Measurements from ENCODE around the gene FRMPD2. TPM values are rescaled to one million over a fixed set of nuclear protein-coding genes. Genes with fewer than 3 reads are reported as not detected.

Gene FRMPD2
- total and polyA plus RNA-seq, 2 experiments from 2014 or later, result not detected

GRCh38 chr10:48286356-48286755 is 11.9 kb upstream of the FRMPD2 start:
- Histone ChIP-seq H3K27ac (ENCODE audit: low read depth) (no peak overlapping the region), H3K36me3 (ENCODE audit: insufficient read depth) (no peaks in the 10 kb centered on the region; the same call in 1 of the 2 replicates), H3K4me1 (ENCODE audit: insufficient read depth) (0 out of 2 replicates have a peak, but pooled peaks cover 3% of the 10 kb centered on the region), H3K79me2 (replicated peaks; ENCODE audit: insufficient read depth) (no peaks in the 10 kb centered on the region), H3F3A (replicated peaks; ENCODE audit: low read depth) (no peaks in the 10 kb centered on the region), H3K9me2 (ENCODE audit: insufficient read depth) (no peaks in the 10 kb centered on the region), H4K20me1 (replicated peaks; ENCODE audit: insufficient read depth) (no peaks in the 10 kb centered on the region), H2AFZ (no peak overlapping the region), H3K4me3 (no peak overlapping the region), H3K4me2 (no peak overlapping the region), H3K27me3 (ENCODE audit: insufficient read depth) (no peaks in the 10 kb centered on the region)
- ATAC-seq (no peak), DNase-seq (ENCODE audit: low spot score) (no peak)
- Mint-ChIP-seq H3K9me3 (peaks cover 33% of the 10 kb centered on the region), H3K4me3 (no peak overlapping the region), H3K4me1 (peaks cover 10% of the 10 kb centered on the region; the same call in 2 of the 3 replicates), H3K27me3 (ENCODE audit: insufficient read depth, low read depth, poor library complexity) (peaks cover 2% of the 10 kb centered on the region), H3K27ac (no peak overlapping the region), H3K36me3 (ENCODE audit: low read depth) (no peaks in the 10 kb centered on the region; the same call in 2 of the 3 replicates)
- no peak for TF ChIP-seq EZH2 (IDR thresholded peaks at IDR 0.05; ENCODE audit: low read depth, unreplicated experiment)
- TF ChIP-seq ZNF114 (CRISPR knock-in tag; IDR thresholded peaks at IDR 0.05), result no peak
- TF ChIP-seq ZNF331 (CRISPR knock-in tag; IDR thresholded peaks at IDR 0.05; ENCODE audit: low read depth), result no peak
- no peak for TF ChIP-seq STAT1 (IDR thresholded peaks at IDR 0.05; ENCODE audit: unreplicated experiment)
- TF ChIP-seq REST (IDR thresholded peaks at IDR 0.05; ENCODE audit: unreplicated experiment), result no peak
- TF ChIP-seq JUNB (IDR thresholded peaks at IDR 0.05; ENCODE audit: unreplicated experiment), result no peak
- TF ChIP-seq NANOG (IDR thresholded peaks at IDR 0.05; ENCODE audit: borderline replicate concordance), result no peak
- no peak for TF ChIP-seq CTCF (conservative IDR thresholded peaks at IDR 0.05; ENCODE audit: low read depth in 2 of 2)
- no peak for TF ChIP-seq CREB1 (CRISPR knock-in tag; IDR thresholded peaks at IDR 0.05; ENCODE audit: low read depth)
- TF ChIP-seq ZNF462 (CRISPR knock-in tag; IDR thresholded peaks at IDR 0.05), result no peak
- TF ChIP-seq EZH2phosphoT487 (IDR thresholded peaks at IDR 0.05; ENCODE audit: unreplicated experiment), result no peak
- no peak for TF ChIP-seq POLR2AphosphoS5 (IDR thresholded peaks at IDR 0.05; ENCODE audit: low read depth)
- TF ChIP-seq ETS1 (IDR thresholded peaks at IDR 0.05), result no peak

All from GM23338 (cell line).